SJCRH30 (cell line): ENCODE results near the gene PLAAT3. TPM values are rescaled to one million over a fixed set of nuclear protein-coding genes. Genes with fewer than 3 reads are reported as not detected.
A peak's percentile ranks its signal among the peaks of the same experiment; 100 is the strongest.
"Not testable (repeated sequence)": the region's sequence is repeated elsewhere in the genome, so short reads cannot be mapped to it uniquely, and the experiment has no call there.

Source experiments
- DNase-seq, 2 experiments: peaks; one replicate each; pipeline ENCODE4 v3.0.0-alpha.2; 2015 to 2020
- H3K27ac ChIP-seq: fragments of 250-450 bp; sonication (Bioruptor Pico); 2 replicates; pipeline ENCODE4 v1.5.1; 2020; ENCODE audit warnings: mild to moderate bottlenecking, moderate library complexity
- H3K27me3 ChIP-seq: fragments of 250-450 bp; sonication (Bioruptor Pico); 2 replicates; pipeline ENCODE4 v1.5.1; 2020; ENCODE audit warnings: mild to moderate bottlenecking, moderate library complexity
- H3K36me3 ChIP-seq: fragments of 250-450 bp; sonication (Bioruptor Pico); 2 replicates; pipeline ENCODE4 v1.5.1; 2020; ENCODE audit warnings: mild to moderate bottlenecking, moderate library complexity
- H3K4me1 ChIP-seq: fragments of 250-450 bp; sonication (Bioruptor Pico); 2 replicates; pipeline ENCODE4 v1.5.1; 2020; ENCODE audit warnings: mild to moderate bottlenecking, moderate library complexity
- H3K4me3 ChIP-seq: fragments of 250-450 bp; sonication (Bioruptor Pico); 2 replicates; pipeline ENCODE4 v1.5.1; 2020; ENCODE audit warnings: mild to moderate bottlenecking, moderate library complexity
- H3K9me3 ChIP-seq: fragments of 250-450 bp; sonication (Bioruptor Pico); replicated peaks from 2 replicates; pipeline ENCODE4 v1.5.1; 2020; ENCODE audit warnings: mild to moderate bottlenecking, moderate library complexity
- total RNA-seq: library from RNA; depleted of rRNA; stranded (reverse); fragments of >200 nt; shearing (Covaris generic); gene quantifications from 2 replicates; pipeline ENCODE4 v1.2.3, GENCODE V29; 2014

Gene PLAAT3
- total RNA-seq, 1 experiment from 2014 or later, result 7.7 TPM

DNA sequence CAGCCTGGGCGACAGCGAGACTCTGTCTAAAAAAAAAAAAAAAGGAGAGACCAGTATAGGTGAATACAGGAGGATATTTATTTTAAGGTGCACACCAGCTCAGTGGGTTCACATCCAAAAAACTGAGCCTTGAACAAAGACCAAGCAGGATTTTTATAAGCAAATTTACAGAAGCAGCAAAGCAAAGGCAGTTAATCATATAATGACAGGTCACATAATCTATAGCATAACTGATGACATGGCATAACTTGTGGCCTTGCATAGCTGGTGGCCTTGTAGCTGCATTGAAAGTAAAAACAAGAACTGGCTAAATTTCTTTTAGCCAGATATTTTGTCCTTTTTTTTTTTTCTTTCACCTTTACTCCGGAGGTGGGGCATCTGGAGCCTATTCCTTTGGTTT lies 2.7 kb upstream of the PLAAT3 start:
- Histone ChIP-seq H3K27me3 (no peaks in the 10 kb centered on the region), H3K36me3 (no peaks in the 10 kb centered on the region)

DNA sequence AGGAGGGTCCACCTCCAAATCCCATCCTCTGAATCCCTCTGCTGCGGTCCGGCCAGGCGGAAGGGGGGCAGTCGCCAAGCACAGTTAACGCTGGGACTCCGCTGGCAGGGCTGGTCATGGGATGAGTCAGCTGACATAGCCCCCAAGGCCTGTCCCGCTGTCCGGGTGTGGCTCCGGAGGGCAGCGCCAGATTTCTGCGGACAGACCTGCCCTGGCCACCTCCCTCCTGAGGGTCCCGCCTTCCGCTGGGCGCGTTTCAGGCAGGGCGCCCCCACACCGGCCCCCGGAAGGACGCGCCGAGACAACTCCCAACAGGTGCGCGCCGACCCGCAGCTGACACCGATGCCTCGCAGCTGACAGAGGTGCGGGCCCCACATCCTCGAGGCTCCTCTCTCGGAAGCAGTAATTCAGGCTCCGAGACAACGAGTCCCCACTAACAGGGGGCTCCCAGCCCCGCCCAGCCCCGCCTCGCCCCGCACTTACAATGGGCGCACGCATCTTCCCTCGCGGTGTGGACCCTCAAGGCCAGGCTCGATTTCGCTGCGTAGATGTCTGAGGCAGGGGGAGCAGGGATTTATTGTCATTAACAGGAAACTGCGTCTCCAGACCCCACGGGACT lies 607 bp downstream of the PLAAT3 start:
- peak overlapping the region; percentile 73 for H3K27ac ChIP-seq

More for the DNA sequence above, 2.7 kb upstream of the PLAAT3 start:
- no peak overlapping the region for H3K4me3 ChIP-seq
- no peak overlapping the region for H3K27ac ChIP-seq
- H3K4me1 ChIP-seq, result peaks cover 3% of the 10 kb centered on the region; the same call in 1 of the 2 replicates
- DNase-seq, result no peak
- H3K9me3 ChIP-seq, result no peaks in the 10 kb centered on the region

DNA sequence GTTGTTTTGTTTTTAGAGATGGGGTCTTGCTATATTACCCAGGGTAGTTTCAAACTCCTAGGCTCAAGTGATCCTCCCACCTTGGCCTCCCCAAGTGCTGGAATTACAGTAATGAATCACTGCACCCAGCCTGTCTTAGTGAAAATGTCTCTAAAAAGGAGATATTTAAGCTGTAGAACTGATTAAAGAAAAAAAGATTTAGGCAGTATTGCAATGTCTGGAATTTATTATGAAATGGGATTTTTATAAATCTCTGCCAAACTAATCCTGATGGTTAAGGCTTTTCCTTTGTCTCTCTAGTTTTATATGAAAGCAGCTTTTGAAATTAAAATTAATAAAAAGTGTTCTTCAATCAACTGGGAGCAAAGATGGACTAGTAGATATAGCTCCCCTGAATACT lies 2.1 kb downstream of the PLAAT3 start:
- Histone ChIP-seq H3K4me3 (no peak overlapping the region; the same call in 1 of the 2 replicates), H3K4me1 (peaks cover 13% of the 10 kb centered on the region), H3K27ac (no peak overlapping the region), H3K9me3 (no peaks in the 10 kb centered on the region), H3K36me3 (no peaks in the 10 kb centered on the region), H3K27me3 (no peaks in the 10 kb centered on the region)
- DNase-seq, result no peak

More for the DNA sequence above, 607 bp downstream of the PLAAT3 start:
- no peaks in the 10 kb centered on the region for H3K27me3 ChIP-seq
- peak; percentile 87 for DNase-seq
- H3K4me3 ChIP-seq, result peak overlapping the region; percentile 60
- no peaks in the 10 kb centered on the region for H3K9me3 ChIP-seq
- no peaks in the 10 kb centered on the region for H3K36me3 ChIP-seq
- peaks cover 13% of the 10 kb centered on the region for H3K4me1 ChIP-seq

GRCh38 chr11:63611395-63611747 lies 2.9 kb downstream of the PLAAT3 start:
- no peak for DNase-seq
- no peak overlapping the region for H3K4me3 ChIP-seq
- no peaks in the 10 kb centered on the region for H3K9me3 ChIP-seq
- H3K27ac ChIP-seq, result no peak overlapping the region
- no peaks in the 10 kb centered on the region for H3K27me3 ChIP-seq
- peaks cover 13% of the 10 kb centered on the region for H3K4me1 ChIP-seq
- no peaks in the 10 kb centered on the region for H3K36me3 ChIP-seq

DNA sequence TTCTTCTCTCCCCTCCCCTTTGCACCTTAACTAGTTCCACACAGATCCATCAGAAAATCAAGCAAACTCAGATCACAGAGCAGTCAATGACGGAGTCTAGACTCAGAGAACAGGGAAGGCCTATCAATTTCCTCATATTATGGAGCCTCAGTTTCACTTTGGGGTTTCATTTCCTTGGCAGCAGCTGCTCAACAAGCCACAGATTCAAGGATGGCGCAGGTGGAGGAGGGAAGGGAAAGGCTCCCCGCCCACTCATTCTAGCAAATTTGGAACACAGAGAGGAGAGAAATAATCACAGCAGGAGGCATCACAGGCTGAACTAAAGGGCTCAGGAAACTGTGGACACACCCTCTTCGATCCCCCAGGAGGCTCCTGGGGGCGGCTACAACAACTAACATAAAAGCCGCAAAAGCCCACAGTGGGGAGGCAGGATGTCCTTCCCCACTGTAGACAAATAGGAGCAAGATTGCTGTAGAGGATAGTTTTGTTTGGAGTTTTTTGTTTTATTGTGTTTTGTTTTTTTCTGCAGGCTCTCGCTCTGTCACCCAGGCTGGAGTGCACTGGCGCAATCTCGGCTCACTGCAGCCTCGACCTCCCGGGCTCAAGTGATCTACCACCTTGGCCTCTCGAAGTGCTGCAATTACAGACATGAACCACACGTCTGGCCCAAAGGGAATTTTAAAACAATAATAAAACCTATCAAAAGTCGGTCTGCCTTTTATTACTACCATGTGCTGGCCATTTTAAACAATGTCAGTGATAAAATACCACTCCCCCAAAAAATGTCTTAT lies 3.4 kb downstream of the PLAAT3 start:
- DNase-seq, result peak; percentile 7 to 50

GRCh38 chr11:63609971-63610580 lies 4.2 kb downstream of the PLAAT3 start:
- Histone ChIP-seq H3K27me3 (no peaks in the 10 kb centered on the region), H3K4me3 (no peak overlapping the region), H3K9me3 (no peaks in the 10 kb centered on the region), H3K36me3 (no peaks in the 10 kb centered on the region), H3K27ac (no peak overlapping the region), H3K4me1 (peaks cover 13% of the 10 kb centered on the region)
- DNase-seq, result no peak

More for the DNA sequence above, 3.4 kb downstream of the PLAAT3 start:
- Histone ChIP-seq H3K27ac (no peak overlapping the region), H3K9me3 (no peaks in the 10 kb centered on the region), H3K4me1 (peaks cover 13% of the 10 kb centered on the region), H3K4me3 (peak overlapping the region; percentile 15; the same call in 1 of the 2 replicates), H3K36me3 (no peaks in the 10 kb centered on the region), H3K27me3 (no peaks in the 10 kb centered on the region)

DNA sequence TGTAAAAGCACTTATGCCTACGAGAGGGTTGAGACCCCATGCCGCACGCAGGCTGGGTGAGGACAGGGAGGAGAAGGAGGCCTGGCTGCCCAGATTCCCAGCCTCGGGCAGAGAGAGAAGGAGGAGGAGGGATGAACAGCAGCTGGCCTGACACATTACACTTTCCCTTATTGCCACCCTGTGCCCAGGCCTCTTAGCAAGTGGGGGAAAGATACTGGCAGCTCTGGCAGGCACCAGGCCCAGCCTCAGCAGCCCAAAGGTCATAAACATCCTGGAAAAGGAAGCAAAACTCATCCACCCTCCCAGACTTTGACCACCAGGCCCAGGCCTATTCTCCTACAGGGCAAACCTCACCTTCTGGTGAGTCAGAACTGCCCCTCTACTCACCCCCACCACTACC lies 4.7 kb downstream of the PLAAT3 start:
- DNase-seq, result no peak
- no peak overlapping the region for H3K4me3 ChIP-seq
- peaks cover 13% of the 10 kb centered on the region for H3K4me1 ChIP-seq
- H3K9me3 ChIP-seq, result no peaks in the 10 kb centered on the region
- no peaks in the 10 kb centered on the region for H3K36me3 ChIP-seq
- no peaks in the 10 kb centered on the region for H3K27me3 ChIP-seq
- H3K27ac ChIP-seq, result no peak overlapping the region

DNA sequence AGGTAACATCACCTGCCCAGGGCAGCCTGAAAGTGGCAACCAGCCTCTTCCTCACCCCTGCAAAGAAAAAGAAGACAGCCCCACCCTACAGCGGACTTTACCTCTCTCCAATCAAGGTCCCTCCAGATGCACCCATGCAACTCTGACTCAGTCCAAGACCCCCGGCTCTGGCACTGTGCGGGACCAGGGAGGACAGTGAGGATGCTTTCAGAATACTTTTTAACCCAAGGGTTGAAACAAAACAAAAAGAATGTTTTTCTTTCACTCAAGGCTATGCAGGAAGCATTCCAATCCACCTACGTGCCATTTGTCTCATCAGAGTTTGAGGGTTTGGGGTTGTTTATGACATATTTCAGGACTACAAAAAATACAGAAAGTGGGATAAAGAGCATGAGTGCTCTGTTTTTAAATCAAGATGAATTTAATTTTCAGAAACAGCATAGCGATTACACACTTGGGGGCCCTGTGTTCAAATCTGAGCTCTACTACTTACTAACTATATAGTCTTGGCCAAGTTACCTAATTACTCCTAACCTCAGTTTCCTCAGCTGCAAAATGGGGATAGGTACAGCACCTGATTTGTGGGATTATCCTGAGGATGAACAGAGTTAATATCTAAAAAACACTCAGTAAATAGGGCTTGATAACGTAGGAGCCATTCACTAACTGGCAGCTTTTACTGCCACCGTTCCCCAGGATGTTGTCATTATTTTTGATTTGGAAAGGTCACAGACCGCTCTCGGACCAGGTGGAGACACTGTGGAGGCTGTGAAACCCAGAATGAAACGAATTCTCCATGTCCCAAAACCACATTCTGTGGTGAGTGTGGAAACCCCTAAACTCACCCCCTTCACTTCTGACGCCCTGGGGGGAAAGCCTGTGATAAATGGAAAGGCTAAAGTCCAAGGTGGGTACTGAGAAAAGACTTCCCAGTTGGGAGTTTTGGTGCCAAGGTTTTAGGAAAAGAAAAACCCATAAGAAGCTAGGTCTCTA lies 5.6 kb downstream of the PLAAT3 start:
- H3K4me3 ChIP-seq, result no peak overlapping the region
- H3K4me1 ChIP-seq, result peaks cover 10% of the 10 kb centered on the region
- no peak overlapping the region for H3K27ac ChIP-seq
- H3K36me3 ChIP-seq, result no peaks in the 10 kb centered on the region
- no peak for DNase-seq
- H3K9me3 ChIP-seq, result no peaks in the 10 kb centered on the region
- H3K27me3 ChIP-seq, result no peaks in the 10 kb centered on the region

GRCh38 chr11:63603180-63603518 lies 11.1 kb downstream of the PLAAT3 start:
- no peak for DNase-seq
- Histone ChIP-seq H3K9me3 (no peaks in the 10 kb centered on the region), H3K27ac (no peak overlapping the region), H3K4me3 (no peak overlapping the region), H3K36me3 (no peaks in the 10 kb centered on the region), H3K27me3 (no peaks in the 10 kb centered on the region), H3K4me1 (no peaks in the 10 kb centered on the region)

DNA sequence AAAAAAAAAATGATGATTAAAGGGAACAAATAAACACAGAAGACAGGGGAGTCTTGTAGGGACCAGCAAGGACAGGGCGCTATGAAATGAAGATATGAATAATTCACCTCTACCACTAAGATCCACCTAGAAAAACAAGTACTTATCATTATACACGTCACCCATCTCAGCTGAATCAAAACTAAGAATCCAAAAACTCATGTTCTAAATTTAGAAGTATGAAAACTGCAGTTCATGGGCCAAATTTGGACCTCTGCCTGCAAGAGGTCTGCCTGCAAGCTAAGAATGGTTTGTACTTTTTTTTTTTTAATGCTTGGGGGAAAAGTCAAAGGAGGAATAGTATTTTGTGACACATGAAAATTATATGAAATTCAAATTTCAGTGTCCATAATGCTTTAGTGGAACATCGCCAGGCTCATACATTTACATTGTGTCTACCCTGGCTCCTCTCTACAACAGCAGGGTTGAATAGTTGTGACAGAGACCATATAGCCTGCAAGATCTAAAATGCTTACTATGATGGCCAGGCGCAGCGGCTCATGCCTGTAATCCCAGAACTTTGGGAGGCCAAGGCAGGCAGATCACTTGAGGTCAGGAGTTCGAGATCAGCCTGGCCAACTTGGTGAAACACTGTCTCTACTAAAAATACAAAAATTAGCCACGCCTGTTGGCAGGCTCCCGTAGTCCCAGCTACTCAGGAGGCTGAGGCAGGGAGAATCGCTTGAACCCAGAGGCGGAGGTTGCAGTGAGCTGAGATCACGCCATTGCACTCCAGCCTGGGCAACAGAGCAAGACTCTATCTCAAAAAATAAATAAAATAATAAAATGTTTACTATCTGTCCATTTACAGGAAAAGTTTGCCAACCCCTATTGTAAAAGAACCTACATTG lies 11.7 kb downstream of the PLAAT3 start:
- H3K4me3 ChIP-seq, H3K4me1 ChIP-seq, H3K27ac ChIP-seq, H3K9me3 ChIP-seq, DNase-seq, H3K36me3 ChIP-seq, H3K27me3 ChIP-seq: not testable (repeated sequence)

DNA sequence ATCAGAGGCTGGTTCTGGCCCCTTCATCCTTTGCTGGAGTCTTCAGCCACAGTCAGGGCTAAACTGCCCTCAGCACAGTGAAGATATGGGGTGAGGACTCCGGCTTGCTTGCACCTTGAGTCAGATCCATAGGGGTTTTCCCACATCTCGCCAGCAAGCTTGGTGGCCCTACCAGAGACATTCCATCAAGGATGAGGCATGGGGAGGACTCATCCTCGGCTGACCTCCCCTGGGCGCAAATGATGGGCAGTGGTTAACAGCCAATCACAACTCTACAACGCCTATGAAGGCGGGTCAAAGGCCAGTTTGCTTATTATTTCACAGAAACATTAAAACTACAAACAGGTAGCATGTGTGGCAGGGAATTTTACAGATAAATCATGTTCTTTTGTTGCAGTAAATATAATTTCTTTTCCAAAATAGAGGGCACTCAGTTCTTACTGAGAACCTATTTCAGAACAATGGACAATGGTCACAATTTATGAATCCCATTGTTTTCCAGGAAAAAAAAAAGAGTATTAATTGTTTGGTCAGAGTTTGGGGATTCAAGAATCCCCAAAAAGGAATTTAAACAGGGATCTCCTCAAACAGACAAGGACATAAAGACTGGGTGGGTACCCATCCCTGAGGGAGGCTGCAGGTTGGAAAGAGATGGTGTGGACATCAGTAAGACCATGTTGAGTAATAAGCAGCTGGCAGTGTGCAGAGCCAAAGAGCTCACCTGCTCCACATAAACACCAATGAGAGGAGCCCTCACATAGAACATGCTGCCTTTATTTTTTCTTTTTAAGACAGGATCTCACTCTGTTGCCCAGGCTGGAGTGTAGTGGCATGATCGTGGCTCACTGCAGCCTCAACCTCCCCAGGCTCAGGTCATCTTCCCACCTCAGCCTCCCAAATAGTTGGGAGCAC lies 14.8 kb downstream of the PLAAT3 start:
- Histone ChIP-seq H3K27me3 (no peaks in the 10 kb centered on the region), H3K27ac (no peak overlapping the region), H3K4me3 (no peak overlapping the region), H3K9me3 (no peaks in the 10 kb centered on the region), H3K4me1 (no peaks in the 10 kb centered on the region), H3K36me3 (no peaks in the 10 kb centered on the region)
- DNase-seq, result no peak

GRCh38 chr11:63598556-63598955 lies 15.7 kb downstream of the PLAAT3 start:
- DNase-seq, result no peak
- Histone ChIP-seq H3K9me3 (no peaks in the 10 kb centered on the region), H3K4me1 (no peaks in the 10 kb centered on the region), H3K27ac (no peak overlapping the region), H3K27me3 (no peaks in the 10 kb centered on the region), H3K4me3 (no peak overlapping the region), H3K36me3 (no peaks in the 10 kb centered on the region)

DNA sequence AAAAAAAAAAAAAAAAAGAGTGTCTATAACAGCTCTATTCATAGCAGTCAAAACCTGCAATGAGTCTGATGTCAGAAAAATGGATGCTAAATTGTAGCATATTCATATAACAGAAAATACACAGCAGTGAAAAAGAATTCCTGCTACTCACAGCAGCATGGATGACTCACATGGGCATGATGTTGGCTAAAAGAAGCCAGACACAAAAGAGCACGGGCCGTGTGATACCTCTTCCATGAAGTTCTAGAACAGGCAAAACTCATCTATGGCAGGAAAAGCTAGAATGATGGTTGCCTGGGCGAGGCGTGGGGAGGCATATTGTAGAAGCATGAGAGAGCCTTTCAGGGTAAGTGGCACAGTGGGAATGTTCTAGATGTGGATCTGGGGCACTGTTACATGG lies 18.9 kb downstream of the PLAAT3 start:
- H3K9me3 ChIP-seq, result no peaks in the 10 kb centered on the region
- no peak for DNase-seq
- H3K36me3 ChIP-seq, result no peaks in the 10 kb centered on the region
- H3K4me1 ChIP-seq, result no peaks in the 10 kb centered on the region
- H3K27ac ChIP-seq, result no peak overlapping the region
- no peak overlapping the region for H3K4me3 ChIP-seq
- no peaks in the 10 kb centered on the region for H3K27me3 ChIP-seq
